GM21737 (cell line): Measurements from ENCODE around the gene PREB.
"Not testable (repeated sequence)": the region's sequence is repeated elsewhere in the genome, so short reads cannot be mapped to it uniquely, and the experiment has no call there.

ENCODE experiments used
- ATAC-seq: cut with Tn5 transposase; IDR thresholded peaks from one replicate; pipeline ENCODE4 v1.9.1; 2021; ENCODE audit warnings: mild to moderate bottlenecking, moderate library complexity; ENCODE audit not compliant: unreplicated experiment

The PREB gene, protein sequence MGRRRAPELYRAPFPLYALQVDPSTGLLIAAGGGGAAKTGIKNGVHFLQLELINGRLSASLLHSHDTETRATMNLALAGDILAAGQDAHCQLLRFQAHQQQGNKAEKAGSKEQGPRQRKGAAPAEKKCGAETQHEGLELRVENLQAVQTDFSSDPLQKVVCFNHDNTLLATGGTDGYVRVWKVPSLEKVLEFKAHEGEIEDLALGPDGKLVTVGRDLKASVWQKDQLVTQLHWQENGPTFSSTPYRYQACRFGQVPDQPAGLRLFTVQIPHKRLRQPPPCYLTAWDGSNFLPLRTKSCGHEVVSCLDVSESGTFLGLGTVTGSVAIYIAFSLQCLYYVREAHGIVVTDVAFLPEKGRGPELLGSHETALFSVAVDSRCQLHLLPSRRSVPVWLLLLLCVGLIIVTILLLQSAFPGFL

DNA sequence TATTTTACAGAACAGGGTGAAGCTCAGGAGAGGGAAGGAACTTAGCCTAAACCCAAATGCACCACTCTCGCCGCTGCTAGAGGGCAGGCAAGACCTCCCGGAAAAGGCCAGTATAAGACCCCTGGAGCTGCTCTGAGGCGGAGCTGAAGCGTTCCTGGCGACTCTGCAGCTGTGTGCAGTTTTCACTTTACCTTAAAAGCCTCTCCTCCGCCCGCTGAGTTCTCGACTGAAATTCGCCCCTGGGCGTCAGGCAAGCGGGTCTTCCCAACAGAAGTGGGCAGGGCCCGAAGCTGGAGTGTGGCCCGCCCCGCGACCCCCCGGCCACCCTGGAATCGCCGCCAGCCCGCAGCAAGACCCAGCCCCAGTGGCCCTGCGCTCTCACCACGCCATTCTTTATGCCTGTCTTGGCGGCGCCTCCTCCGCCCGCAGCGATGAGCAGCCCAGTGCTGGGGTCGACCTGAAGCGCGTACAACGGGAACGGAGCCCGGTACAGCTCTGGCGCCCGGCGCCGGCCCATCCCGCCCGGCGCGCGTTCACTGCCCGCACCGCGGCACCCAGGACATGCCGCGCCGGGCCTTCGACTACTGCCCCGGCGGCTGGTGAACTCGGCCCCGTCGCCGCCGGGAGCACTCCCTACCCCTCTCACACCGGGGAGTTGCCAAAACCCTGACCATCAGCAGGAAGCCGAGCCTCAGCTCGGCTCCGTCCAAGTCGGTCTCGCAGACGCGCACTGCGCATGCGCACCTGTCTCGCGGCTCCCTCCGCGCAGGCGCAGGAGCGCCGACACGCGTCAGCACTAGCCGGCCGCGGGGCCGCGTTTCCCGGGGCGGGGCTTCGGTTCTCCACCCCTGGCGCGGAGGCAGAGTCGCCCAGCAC lies at the start of gene PREB:
TSS of gene PREB (minus strand) at position 732 of the 876 bp plus-strand sequence. CDS start at position 517, 215 bp downstream.
- peak; percentile 71 for ATAC-seq

DNA sequence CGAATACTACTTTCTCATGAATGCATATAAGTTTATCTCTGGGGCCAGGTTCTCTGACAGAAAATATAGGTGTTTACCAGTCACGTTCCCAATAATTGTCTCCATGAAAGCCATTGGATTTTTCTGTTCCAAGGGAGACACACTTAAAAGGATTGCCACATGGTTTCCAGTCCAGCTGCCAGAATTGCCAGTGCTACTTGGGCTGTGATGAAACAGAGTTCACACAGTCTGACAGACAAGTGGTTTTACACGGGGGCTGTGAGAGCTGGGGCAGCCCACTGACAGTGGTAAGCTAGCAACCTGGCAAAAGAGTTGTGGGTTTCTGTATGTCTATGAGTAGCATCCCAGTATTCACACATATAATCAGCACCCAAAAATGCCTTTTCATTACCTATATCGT lies 49.7 kb upstream of the PREB start:
- no peak for ATAC-seq

DNA sequence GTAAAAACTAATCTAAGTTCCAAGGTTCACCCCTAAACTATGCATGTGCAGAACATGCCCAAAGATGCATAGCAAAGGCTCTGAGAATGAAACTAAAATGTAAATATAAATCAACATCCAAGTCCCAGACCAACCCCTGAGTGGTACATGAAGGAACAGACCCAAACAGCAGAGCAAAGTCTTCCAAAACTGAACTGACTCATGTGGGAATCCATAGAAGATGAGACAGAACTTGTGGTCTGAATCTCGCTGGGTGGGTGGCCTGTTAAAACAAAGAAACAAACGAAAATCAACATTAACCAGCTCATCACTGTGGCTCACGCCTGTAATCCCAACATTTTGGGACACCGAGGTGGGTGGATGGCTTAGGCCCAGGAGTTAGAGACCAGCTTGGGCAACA lies 47.9 kb upstream of the PREB start:
- no peak for ATAC-seq

DNA sequence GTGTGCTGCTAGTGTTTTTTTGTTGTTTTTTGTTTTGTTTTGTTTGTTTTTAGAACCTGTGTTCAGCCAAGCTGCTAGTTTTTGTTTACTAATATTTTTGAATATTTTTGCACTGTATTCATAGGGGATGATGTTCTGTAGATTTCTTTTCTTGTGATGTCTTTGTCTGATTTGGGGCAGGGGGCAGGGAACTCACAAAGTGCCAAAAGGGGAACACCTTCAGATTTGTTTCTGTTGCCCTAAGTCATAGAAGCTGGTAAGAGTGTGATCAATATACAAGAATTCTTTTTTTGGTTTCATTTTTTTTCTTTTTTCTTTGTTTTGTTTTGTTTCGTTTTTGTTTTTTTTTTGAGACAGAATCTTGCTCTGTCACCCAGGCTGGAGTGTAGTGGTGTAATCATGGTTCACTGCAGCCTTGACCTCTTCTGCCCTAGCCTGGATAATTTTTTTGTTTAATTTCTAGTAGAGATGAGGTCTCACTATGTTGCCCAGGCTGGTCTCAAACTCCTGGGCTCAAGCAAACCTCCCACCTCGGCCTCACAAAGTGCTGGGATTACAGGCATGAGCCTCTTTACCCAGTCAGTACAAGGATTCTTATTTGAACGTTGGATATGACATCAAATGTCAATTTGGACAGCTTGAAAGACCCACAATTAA lies 45.0 kb upstream of the PREB start:
- no peak for ATAC-seq

DNA sequence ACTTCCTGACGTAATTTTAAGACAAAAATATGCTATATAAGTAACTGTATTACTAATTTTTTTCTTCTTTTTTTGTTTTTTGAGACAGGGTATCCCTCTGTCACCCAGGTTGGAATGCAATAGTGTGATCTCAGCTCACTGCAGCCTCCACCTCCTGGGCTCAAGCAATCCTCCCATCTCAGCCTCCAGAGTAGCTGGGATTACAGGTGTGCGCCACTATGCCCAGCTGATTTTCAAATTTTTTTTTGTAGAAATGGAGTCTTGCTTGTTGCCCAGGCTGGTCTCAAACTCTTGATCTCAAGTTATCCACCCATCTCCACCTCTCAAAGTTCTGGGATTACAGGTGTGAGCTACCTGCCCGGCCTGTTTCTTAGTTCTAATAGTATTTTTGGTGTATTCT lies 44.0 kb upstream of the PREB start:
- no peak for ATAC-seq

DNA sequence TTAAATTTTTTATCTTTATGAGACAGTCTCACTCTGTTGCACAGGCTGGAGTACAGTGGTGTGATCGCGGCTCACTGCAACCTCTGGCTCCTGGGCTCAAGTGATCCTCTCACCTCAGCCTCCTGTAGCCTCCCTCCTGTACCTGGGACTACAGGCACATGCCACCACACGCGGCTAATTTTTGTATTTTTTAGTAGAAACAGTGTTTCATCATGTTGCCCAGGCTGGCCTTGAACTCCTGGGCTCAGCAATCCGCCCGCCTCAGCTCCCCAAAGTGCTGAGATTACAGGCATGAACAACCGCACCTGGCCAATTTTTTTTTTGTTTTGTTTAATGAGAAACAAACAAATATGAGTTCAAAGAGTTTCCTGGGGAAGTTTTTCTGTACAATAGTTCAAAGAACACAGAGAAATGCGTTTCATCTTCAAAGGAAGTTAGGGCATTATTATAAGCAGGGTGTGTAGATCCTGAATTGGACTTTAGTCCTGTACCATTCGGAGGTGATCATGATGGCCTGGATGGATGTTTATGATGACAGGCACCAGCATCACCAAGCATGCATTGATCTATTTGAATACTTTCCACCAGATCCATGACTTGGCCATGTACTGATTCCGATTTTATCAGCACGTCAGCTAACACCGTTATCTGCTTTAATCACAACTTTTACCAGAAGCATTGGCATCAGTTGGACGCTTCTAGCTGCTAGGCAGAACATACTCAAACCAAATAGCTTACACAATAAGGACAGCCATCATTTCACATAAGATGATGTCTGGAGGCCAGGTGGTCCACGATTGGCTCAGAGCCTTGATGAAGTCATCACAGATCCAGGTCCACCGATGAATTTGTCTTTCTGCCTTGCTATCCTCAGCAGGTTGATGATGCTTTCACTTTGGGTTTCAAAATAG lies 43.3 kb upstream of the PREB start:
- ATAC-seq = no peak

DNA sequence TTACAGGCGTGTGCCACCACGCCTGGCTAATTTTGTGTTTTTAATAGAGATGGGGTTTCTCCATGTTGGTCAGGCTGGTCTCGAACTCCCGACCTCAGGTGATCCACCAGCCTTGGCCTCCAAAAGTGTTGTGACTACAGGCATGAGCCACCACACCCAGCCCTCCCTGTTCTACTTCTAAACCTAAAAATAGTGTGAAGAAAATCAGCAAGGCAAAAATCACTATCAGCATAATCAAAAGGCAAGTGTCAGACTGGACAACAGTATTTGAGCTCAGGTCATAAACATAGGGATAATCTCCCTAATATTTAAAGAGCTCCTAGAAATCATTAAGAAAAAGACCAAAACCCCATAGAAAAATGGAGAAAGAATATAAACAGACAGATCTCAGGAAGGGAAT lies 41.3 kb upstream of the PREB start:
- not testable (repeated sequence) for ATAC-seq

DNA sequence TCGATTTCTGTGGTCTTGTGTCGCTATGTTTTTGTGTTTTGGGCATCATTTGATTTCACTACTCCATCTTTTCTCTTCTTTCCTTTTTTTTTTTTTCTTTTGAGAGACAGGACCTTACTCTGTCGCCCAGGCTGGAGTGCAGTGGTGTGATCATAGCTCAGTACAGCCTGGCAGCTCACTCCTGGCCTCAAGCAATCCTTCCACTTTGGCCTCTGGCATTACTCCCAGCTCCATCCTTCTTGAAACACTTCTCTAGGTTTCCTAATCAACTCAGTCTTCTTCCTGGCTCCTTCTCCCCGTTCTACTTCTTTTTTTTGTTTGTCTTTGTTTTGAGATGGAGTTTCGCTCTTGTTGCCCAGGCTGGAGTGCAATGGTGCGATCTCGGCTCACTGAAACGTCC lies 40.9 kb upstream of the PREB start:
- no peak for ATAC-seq

DNA sequence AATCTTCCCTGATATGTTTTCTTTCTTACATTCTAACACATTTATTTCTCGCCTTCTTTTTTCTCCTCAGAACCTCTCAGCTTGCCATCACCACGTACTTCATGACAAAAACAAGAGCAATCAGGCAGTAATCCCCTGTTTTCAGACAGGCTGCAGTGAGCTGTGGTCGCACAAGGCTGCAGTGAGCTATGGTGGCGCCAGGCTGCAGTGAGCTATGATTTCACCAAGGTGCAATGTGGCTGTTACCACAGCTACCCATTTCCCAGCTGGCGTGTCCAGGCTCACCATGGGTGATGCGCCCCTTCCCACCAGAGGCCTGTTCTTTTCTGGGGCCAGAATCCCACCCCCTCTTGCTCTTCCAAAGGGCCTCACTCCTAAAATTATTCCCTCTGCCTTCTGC lies 40.2 kb upstream of the PREB start:
- ATAC-seq = no peak

DNA sequence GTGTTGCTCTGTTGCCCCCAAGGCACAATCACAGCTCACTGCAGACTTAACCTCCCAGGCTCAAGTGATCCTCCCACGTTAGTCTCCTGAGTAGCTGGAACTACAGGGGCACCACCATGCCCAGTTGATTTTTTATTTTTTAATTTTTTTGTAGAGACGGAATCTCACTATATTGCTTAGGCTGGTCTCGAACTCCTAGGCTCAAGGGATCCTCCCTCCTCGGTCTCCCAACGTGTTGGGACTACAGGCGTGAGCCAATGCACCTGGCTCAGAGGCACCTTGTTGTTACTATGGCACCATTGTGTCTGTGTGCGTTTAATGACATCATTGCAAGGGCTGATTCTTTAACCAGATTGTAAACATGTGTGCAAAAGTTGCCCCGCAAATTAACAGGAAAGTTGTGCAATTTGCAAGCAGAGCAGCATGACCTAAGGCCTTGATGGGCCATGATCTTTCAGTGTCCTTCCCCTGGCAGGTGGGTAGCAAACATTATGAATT lies 37.0 kb upstream of the PREB start:
- no peak for ATAC-seq

DNA sequence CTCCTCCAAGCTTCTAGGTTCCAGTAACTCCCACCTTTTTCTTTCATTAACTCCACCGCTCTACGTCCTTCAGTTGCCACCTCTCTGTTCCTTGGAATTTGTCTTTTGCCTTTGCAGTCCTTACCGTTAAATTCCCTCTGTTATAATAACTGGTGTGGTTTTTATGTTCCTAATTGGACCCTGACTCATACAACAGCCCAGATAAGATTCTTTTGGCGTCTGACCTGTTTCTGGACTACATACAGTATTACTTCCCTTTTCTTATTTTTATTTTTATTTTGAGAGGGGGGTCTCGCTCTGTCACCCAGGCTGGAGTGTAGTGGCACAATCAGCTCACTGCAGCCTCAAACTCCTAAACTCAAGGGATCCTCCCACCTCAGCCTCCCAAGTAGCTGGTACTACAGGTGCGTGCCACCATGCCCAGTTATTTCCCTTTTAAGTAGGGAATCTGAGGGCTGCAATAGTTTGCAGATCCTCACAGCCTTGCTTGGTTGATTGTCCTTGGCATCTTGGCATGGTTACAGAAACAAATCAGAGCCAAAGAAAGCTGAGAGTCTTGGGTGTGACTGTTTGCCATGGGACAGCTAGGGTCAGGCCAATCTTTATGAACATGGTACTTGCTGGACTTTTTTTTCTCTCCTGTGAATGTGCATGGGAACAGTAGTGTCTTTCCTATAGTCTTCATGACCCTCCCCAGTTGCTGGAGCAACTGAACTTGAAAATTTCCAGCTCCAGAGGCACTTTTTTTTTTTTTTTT lies 36.3 kb upstream of the PREB start:
- no peak for ATAC-seq

DNA sequence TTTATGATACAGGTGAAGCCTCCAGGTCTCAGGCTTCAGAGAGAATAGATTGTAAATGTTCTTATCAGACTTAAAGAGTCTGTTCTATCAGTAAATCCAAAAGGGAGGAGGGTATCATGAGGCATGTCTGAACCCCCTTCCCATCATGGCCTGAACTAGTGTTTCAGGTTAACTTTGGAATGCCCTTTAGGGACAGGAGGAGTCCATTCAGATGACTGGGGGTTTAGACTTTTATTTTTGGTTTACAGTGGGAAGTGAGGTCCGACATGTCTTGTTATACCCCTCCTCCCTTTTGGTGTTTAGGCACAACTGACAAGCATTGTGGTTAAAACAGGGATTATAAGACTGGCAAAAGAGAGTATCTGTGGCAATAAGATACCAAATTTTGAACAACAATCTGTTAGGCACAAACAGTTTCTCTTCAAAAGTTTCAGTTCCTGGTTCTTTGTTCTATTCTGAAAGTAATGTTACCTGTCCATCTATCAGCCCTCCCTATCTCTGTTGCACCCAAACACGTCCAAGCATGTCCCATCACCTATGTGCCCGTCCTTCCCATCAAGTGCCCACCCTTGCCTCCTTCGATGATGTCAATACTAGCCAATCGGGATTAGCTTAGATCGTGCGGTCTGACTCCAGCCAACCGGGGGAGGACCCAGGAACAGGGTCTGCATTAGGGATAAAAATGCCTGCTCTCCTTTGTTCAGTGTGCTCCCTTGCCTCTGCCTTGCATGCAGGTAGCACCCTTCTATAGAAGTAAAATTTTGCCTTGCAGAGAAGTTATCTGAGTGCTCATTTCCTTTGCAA lies 30.7 kb upstream of the PREB start:
- no peak for ATAC-seq

DNA sequence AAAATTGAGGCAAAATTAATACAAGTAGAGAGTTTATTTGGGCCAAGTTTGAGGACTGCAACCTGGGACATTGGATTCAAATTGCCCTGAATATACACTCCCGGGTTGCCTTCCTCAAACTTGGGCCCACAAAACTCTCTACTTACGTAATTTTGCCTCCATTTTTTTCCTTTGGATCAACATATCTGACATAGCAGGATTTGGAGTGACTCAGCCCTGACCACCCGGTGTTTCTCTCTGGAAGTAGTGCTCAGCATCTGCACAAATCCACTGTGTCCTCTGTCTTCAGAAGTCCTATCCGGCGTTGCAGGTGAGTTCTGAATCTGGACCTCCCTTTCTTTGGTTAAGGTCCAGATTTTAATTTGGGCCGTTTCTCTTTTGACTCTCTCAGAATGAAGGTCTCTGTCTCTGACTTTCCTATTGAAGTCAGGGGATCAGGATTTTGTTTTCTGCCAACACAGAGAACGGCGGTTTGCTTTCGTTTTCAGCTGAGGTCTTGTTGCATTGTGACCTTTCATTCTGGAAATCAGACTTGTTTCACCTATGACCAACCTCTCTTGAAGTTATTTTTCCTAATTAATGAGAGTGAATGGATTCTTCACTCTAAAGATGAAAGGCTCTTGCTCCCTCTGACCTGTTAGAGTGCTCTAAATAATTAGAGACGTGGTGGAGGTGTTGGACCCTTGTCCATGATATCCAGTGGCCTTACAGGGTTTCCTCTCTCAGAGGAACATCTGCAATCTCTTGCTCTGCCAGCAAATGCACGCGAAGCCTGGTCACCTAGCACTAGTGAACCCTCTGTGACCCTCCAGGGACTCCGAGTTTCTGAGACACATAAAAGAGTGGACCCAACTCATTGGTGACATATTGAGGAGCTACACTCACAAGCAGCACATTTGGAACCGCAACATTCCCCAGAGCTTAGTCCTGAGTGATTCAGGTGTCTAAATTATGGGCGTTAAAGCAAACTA lies 28.0 kb upstream of the PREB start:
- ATAC-seq = no peak

DNA sequence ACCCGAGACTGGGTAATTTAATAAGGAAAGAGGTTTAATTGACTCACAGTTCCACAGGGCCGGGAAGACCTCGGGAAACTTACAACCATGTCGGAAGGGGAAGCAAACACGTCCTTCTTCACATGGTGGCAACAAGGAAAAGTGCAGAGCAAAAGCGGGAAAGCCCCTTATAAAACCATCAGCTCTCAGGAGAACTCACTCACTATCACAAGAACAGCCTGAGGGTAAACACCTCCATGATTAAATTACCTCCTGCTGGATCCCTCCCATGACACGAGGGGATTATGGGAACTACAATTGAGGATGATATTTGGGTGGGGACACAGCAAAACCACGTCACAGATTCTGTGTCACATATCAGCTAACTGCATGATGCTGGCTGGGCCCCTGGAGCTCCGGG lies 25.8 kb upstream of the PREB start:
- ATAC-seq = no peak

DNA sequence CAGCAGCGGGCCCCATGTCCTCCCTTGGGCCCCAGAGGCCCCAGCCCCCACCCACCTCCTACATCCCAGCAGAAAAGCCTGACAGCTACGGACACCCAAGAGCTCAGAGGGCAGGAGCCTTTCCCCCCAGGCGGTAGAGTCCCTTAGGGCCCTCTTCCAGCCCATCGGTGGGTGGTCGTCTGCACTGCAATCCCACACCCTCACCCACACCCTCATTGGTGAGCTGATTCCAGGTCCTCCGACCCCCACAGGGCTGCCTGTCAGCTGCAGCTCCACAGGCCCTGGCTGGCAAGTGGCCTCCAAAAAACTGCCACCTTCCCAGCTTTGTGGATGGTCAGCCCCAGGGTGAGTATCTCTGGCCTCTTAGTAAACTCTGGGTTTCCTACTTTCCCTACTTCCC lies 24.8 kb upstream of the PREB start:
- no peak for ATAC-seq

DNA sequence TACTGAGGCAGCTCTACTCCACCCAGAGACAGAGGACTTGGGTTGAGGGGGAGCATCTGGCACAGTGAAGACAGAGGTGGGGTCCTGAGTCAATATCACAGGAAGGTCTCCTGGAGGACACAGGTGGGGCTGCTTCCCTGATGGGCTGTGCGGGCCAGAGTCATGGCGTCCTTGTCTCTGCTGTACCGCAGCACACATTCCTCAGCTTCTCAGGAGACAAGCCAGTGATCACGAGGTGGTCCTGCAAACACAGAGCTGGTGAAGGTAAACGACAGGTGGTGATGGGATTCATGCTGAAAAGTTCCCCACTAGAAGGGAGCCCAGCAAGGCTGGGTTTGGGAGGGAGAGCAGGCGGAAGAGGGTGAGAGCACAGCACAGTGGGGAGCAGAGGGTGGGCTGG lies 24.0 kb upstream of the PREB start:
- no peak for ATAC-seq

DNA sequence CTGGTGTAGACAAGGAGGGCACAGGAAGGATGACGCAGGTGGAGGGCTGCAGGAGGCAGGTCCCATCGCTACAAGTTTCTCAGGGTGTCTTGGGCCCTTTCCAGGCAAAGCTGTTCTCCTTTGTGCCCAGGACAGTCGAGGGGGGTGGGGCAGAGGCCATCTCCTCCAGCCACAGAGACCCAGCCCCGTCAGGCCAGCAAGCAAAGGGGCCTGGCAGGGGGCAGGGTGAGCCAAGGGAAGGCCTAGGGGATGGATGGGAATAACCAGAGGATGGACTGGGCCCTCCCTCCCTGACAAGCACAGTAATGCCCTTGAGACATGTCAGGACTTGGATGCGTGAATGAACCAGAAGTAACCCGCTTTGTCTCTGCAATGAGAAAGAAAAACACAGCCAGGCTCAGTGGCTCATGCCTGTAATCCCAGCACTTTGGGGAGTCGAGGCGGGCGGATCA lies 20.7 kb upstream of the PREB start:
- no peak for ATAC-seq

DNA sequence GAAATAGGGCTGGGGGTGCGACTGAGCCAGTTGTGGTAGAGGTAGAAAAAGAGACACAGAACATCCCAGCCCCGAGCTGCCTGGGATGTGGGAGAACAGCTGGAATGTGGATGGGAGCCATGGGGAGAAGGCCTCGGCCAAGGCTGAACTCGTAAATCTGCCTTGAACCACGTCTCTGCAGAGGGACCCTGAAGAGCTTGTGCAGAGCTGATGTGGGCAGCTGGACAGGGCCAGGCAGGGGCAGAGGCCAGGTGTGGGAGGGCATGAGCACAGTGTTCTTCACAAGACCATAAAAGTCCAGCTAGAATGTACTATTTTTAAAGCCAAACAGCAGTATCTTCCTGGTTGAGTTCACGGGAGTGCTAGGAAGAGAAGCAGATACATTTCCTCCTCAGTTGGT lies 20.1 kb upstream of the PREB start:
- ATAC-seq = no peak
